B cell (primary cell): ENCODE data around the gene SPPL2B. TPM values are rescaled to one million over a fixed set of nuclear protein-coding genes. Genes with fewer than 3 reads are reported as not detected.

Experiments used
- ATAC-seq: fragments of 200-7000 bp; cut with Tn5 transposase; one replicate; pipeline ENCODE4 v1.10.0; 2021; ENCODE audit warnings: low read depth, mild to moderate bottlenecking, moderate number of reproducible peaks, moderate library complexity
- CTCF ChIA-PET: fragments of 350-600 bp; sonication (Branson Sonifier 250); formaldehyde crosslinking; loops from one replicate; lab custom pipeline; 2021; ENCODE audit warnings: antibody characterized with exemption, inconsistent platforms; lab: Charles Lee
- POLR2A ChIA-PET: fragments of 350-600 bp; sonication (Branson Sonifier 250); formaldehyde crosslinking; loops from one replicate; lab custom pipeline; 2021; ENCODE audit warnings: antibody characterized with exemption; lab: Charles Lee
- DNase-seq: peaks from one replicate; pipeline ENCODE4 v3.0.0; 2013
- H2AFZ ChIP-seq: 2 replicates; pipeline ENCODE4 v1.6.1; 2012; ENCODE audit warnings: mild to moderate bottlenecking, low read depth, low read length; ENCODE audit not compliant: insufficient read depth, poor library complexity, severe bottlenecking
- H3K27ac ChIP-seq, 2 donors: 1 replicate in 1 of 2; 2 replicates in 1 of 2; pipeline ENCODE4 v1.5.1; 2012 to 2013; ENCODE audit warnings: low read length in 2 of 2, mild to moderate bottlenecking in 2 of 2, moderate library complexity in 1 of 2
- H3K27me3 ChIP-seq, 4 experiments: fragments of 200-600 bp in 1 of 4; sonication (generic) in 1 of 4; replicated peaks in 1 of 4; 1 replicate in 2 of 4; 2 replicates in 2 of 4; pipeline versions ENCODE4 v1.6.1 to v1.7.0; 2013 to 2016; ENCODE audit warnings: low read length in 3 of 4, mild to moderate bottlenecking in 2 of 4, mixed read lengths in 1 of 4, moderate library complexity in 1 of 4; ENCODE audit not compliant: insufficient read depth in 4 of 4, control insufficient read depth in 3 of 4; ENCODE audit errors: control extremely low read depth in 1 of 4
- H3K36me3 ChIP-seq, 2 experiments: replicated peaks in 1 of 2; 1 replicate in 1 of 2; 2 replicates in 1 of 2; pipeline versions ENCODE4 v1.6.1 to v1.7.1; 2013; ENCODE audit warnings: low read length in 1 of 2; ENCODE audit not compliant: insufficient read depth in 2 of 2, control insufficient read depth in 1 of 2; ENCODE audit errors: control extremely low read depth in 1 of 2, extremely low read depth in 1 of 2
- H3K4me1 ChIP-seq, 2 donors: fragments of 200-600 bp in 1 of 2; sonication (generic) in 1 of 2; 1 replicate in 1 of 2; 2 replicates in 1 of 2; pipeline versions ENCODE4 v1.5.1 to v1.6.1; 2013 to 2017; ENCODE audit warnings: low read length in 2 of 2; ENCODE audit not compliant: control insufficient read depth in 2 of 2, insufficient read depth in 2 of 2
- H3K4me2 ChIP-seq: replicated peaks from 2 replicates; pipeline ENCODE3; 2012; ENCODE audit warnings: mild to moderate bottlenecking, low read depth, low read length; ENCODE audit not compliant: poor library complexity, severe bottlenecking
- H3K4me3 ChIP-seq, 5 experiments: fragments of 200-600 bp in 1 of 5; sonication (generic) in 1 of 5; 1 replicate in 3 of 5; 2 replicates in 2 of 5; pipeline versions ENCODE4 v1.5.1 to v1.7.0; 2011 to 2016; ENCODE audit warnings: low read length in 4 of 5, mild to moderate bottlenecking in 4 of 5, low read depth in 2 of 5, control low read depth in 1 of 5, moderate library complexity in 1 of 5; ENCODE audit not compliant: insufficient read depth in 1 of 5; ENCODE audit errors: control extremely low read depth in 1 of 5, extremely low read depth in 1 of 5
- H3K79me2 ChIP-seq: fragments of 200-600 bp; sonication (generic); one replicate; pipeline ENCODE4 v1.6.0; 2016; ENCODE audit warnings: low read length; ENCODE audit not compliant: control insufficient read depth, insufficient read depth
- H3K9ac ChIP-seq: fragments of 200-600 bp; sonication (generic); 2 replicates; pipeline ENCODE4 v1.6.1; 2017; ENCODE audit warnings: mild to moderate bottlenecking, low read length, moderate library complexity
- H3K9me3 ChIP-seq, 3 donors: one replicate each; pipeline versions ENCODE4 v1.6.1 to v1.7.1; 2013; ENCODE audit warnings: low read length in 2 of 3; ENCODE audit not compliant: control insufficient read depth in 2 of 3, insufficient read depth in 1 of 3; ENCODE audit errors: control extremely low read depth in 1 of 3
- H4K20me1 ChIP-seq: 2 replicates; pipeline ENCODE4 v1.6.0; 2012; ENCODE audit warnings: mild to moderate bottlenecking, low read length; ENCODE audit not compliant: insufficient read depth, control insufficient read depth, poor library complexity, severe bottlenecking
- H3K27ac Mint-ChIP-seq: one replicate; pipeline ENCODE4 v1.8.0; 2021; ENCODE audit warnings: mixed read lengths
- H3K27me3 Mint-ChIP-seq: one replicate; pipeline ENCODE4 v1.8.0; 2021; ENCODE audit warnings: mixed read lengths
- H3K4me1 Mint-ChIP-seq: one replicate; pipeline ENCODE4 v1.8.0; 2021; ENCODE audit warnings: mixed read lengths
- H3K4me3 Mint-ChIP-seq: one replicate; pipeline ENCODE4 v1.8.0; 2021; ENCODE audit warnings: mixed read lengths
- H3K9me3 Mint-ChIP-seq: one replicate; pipeline ENCODE4 v1.8.0; 2022; ENCODE audit warnings: mixed read lengths; ENCODE audit not compliant: insufficient read depth
- EZH2 ChIP-seq: IDR thresholded peaks from 2 replicates; pipeline ENCODE4 v1.6.1; 2012; ENCODE audit warnings: borderline replicate concordance, low read depth, mild to moderate bottlenecking, moderate library complexity, low read length; ENCODE audit not compliant: insufficient read depth, poor library complexity, severe bottlenecking
- WGBS: methylation state at CpG from one replicate; pipeline ENCODE4 v1.1.5; 2013; ENCODE audit warnings: missing lambda C conversion rate; ENCODE audit not compliant: insufficient coverage; 5-methylcytosine and 5-hydroxymethylcytosine counted together
- intact Hi-C: fragments of 100-400 bp; cut with micrococcal nuclease; formaldehyde crosslinking; loops from one replicate; pipeline ENCODE4 v1.10.0; 2022
- polyA plus RNA-seq: library from polyadenylated mRNA; depleted of rRNA; stranded (reverse); fragments of >200 nt; gene quantifications from 2 replicates; pipeline ENCODE4 v1.2.3, GENCODE V29; 2012
- total RNA-seq, 2 donors: library from RNA; stranded (reverse); fragments of 120-200 nt in 1 of 2; gene quantifications; 1 replicate in 1 of 2; 2 replicates in 1 of 2; pipeline versions ENCODE4 v1.2.3 to v1.2.4, GENCODE V29; 2013 to 2022
- TF ChIP-seq, protein P1 (sequence below): fragments of 200-600 bp; IDR thresholded peaks from one replicate; pipeline ENCODE4 v1.8.0; 2022; ENCODE audit warnings: antibody characterized with exemption, mild to moderate bottlenecking

The SPPL2B gene
- total and polyA plus RNA-seq, 2 donors (not counting 1 experiment from before 2014, with no cell fraction given) = 415 to 479 TPM

DNA sequence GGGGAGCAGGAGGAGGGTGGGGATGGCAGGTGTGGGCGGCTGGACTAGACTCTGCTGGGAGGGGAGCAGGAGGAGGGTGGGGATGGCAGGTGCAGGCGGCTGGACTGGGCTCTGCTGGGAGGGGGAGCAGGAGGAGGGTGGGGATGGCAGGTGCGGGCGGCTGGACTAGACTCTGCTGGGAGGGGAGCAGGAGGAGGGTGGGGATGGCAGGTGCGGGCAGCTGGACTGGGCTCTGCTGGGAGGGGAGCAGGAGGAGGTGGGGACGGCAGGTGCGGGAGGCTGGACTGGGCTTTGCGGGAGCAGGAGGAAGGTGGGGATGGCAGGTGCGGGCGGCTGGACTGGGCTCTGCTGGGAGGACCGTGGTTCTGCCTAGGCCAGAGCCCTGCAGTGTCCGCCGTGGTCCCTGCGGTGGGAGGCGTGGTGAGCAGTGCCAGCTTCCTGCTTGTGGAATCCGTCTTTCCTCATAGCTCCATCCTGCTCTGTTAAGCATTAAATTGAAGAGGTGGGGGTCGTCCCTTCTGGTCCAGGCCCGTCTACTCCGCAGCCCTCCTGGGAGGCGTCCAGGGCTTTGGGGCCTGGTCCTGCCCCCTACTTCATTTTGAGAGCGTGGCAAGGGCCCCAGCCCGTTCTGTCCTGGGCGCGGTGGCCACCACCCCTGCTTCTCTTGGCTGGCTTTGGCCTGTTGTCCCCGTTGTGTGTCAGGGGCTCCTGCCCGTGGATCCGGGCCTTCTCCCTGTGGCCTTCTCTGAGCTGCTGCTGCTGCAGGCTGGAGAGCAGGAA lies 4.7 kb downstream of the SPPL2B start:
- Histone ChIP-seq H3K27ac (peak overlapping the region; percentile 91 to 97), H3K9me3 (peaks cover 0 to 11% (median 0%) of the 10 kb centered on the region in 3 donors), H3K4me3 (peak overlapping the region in 4 of 5 experiments; percentile 24 to 55 (median 42)), H3K4me2 (peak overlapping the region; percentile 94), H3K4me1 (peaks cover 47 to 56% of the 10 kb centered on the region in 2 donors), H3K79me2 (peaks cover 99% of the 10 kb centered on the region), H3K27me3 (no peaks in the 10 kb centered on the region), H3K36me3 (peaks cover 0 to 30% of the 10 kb centered on the region in 2 experiments), H2AFZ (no peak overlapping the region), H4K20me1 (peaks cover 40% of the 10 kb centered on the region), H3K9ac (peak overlapping the region; percentile 56)
- H3K4me3 Mint-ChIP-seq = peak overlapping the region; percentile 78
- 18% methylated on average over 23 of the region's 27 CpGs for WGBS
- peaks cover 66% of the 10 kb centered on the region for H3K4me1 Mint-ChIP-seq
- DNase-seq = peak; percentile 43
- ATAC-seq = no peak
- H3K9me3 Mint-ChIP-seq = peaks cover 2% of the 10 kb centered on the region
- CTCF ChIA-PET = interaction anchor here (0.7 to 2.6 kb wide), 5 partner anchors 17 to 69 kb away, joined by 3 to 17 read pairs (median 3); no protein-coding TSS in a partner anchor
- peak overlapping the region; percentile 88 for H3K27ac Mint-ChIP-seq
- no peak for TF ChIP-seq EZH2
- TF ChIP-seq, protein P1, sequence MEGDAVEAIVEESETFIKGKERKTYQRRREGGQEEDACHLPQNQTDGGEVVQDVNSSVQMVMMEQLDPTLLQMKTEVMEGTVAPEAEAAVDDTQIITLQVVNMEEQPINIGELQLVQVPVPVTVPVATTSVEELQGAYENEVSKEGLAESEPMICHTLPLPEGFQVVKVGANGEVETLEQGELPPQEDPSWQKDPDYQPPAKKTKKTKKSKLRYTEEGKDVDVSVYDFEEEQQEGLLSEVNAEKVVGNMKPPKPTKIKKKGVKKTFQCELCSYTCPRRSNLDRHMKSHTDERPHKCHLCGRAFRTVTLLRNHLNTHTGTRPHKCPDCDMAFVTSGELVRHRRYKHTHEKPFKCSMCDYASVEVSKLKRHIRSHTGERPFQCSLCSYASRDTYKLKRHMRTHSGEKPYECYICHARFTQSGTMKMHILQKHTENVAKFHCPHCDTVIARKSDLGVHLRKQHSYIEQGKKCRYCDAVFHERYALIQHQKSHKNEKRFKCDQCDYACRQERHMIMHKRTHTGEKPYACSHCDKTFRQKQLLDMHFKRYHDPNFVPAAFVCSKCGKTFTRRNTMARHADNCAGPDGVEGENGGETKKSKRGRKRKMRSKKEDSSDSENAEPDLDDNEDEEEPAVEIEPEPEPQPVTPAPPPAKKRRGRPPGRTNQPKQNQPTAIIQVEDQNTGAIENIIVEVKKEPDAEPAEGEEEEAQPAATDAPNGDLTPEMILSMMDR = no peak
- intact Hi-C loops = loop anchor here (2.0 kb wide), 2 partner anchors 16 to 60 kb away; no protein-coding TSS in a partner anchor
- POLR2A ChIA-PET = interaction anchor here (0.5 to 2.8 kb wide), 15 partner anchors 10 to 349 kb away, joined by 3 to 19 read pairs (median 4); partner anchors contain the start of gene TMPRSS9
- no peaks in the 10 kb centered on the region for H3K27me3 Mint-ChIP-seq
